Measurements from ENCODE around the gene PEX26.
"Not testable (repeated sequence)": the region's sequence is repeated elsewhere in the genome, so short reads cannot be mapped to it uniquely, and the experiment has no call there.

Gene PEX26

GRCh38 chr22:18130699-18131429 is 53.1 kb downstream of the PEX26 start:
- no peaks in the 10 kb centered on the region for H3K27me3 ChIP-seq (ENCODE audit: insufficient read depth, low read length, poor library complexity)
- H3K9me3 ChIP-seq (ENCODE audit: insufficient read depth, low read length, severe bottlenecking), result no peaks in the 10 kb centered on the region
- H3K4me2 ChIP-seq (ENCODE audit: insufficient read depth, low read length), result no peak overlapping the region
- no peak overlapping the region for H3K4me3 ChIP-seq (ENCODE audit: low read depth in 1 of 2, low read length in 2 of 2)
- no peak for TF ChIP-seq EZH2 (IDR thresholded peaks at IDR 0.05; ENCODE audit: borderline replicate concordance, low read depth, low read length, severe bottlenecking)
- no peak for TF ChIP-seq CTCF (IDR thresholded peaks at IDR 0.05; ENCODE audit: borderline replicate concordance, extremely low read depth, low read length, poor library complexity, severe bottlenecking)
- no peaks in the 10 kb centered on the region for H4K20me1 ChIP-seq (ENCODE audit: insufficient read depth, low read length)
- no peaks in the 10 kb centered on the region for H3K79me2 ChIP-seq (ENCODE audit: insufficient read depth, low read length)
- no peak overlapping the region for H3K9ac ChIP-seq (ENCODE audit: low read depth, low read length)
- peaks cover 7% of the 10 kb centered on the region for H3K36me3 ChIP-seq (ENCODE audit: insufficient read depth, low read length)
- H2AFZ ChIP-seq (ENCODE audit: low read depth, low read length), result no peak overlapping the region
- no peaks in the 10 kb centered on the region for H3K4me1 ChIP-seq (ENCODE audit: insufficient read depth, low read length)
- no peak for ATAC-seq (ENCODE audit: insufficient read depth, low read depth)
- H3K27ac ChIP-seq (ENCODE audit: low read length), result no peak overlapping the region
- no peak for DNase-seq

GRCh38 chr22:18133452-18133851 is 55.7 kb downstream of the PEX26 start:
- Histone ChIP-seq H3K4me2 (ENCODE audit: insufficient read depth, low read length) (no peak overlapping the region), H3K4me3 (ENCODE audit: low read depth in 1 of 2, low read length in 2 of 2) (no peak overlapping the region), H3K36me3 (ENCODE audit: insufficient read depth, low read length) (no peaks in the 10 kb centered on the region), H3K9me3 (ENCODE audit: insufficient read depth, low read length, severe bottlenecking) (no peaks in the 10 kb centered on the region), H3K9ac (ENCODE audit: low read depth, low read length) (no peak overlapping the region), H3K27me3 (ENCODE audit: insufficient read depth, low read length, poor library complexity) (no peaks in the 10 kb centered on the region), H3K27ac (ENCODE audit: low read length) (no peak overlapping the region), H4K20me1 (ENCODE audit: insufficient read depth, low read length) (no peaks in the 10 kb centered on the region), H3K4me1 (ENCODE audit: insufficient read depth, low read length) (no peaks in the 10 kb centered on the region), H2AFZ (ENCODE audit: low read depth, low read length) (no peak overlapping the region), H3K79me2 (ENCODE audit: insufficient read depth, low read length) (no peaks in the 10 kb centered on the region)
- TF ChIP-seq EZH2 (IDR thresholded peaks at IDR 0.05; ENCODE audit: borderline replicate concordance, low read depth, low read length, severe bottlenecking), result no peak
- no peak for TF ChIP-seq CTCF (IDR thresholded peaks at IDR 0.05; ENCODE audit: borderline replicate concordance, extremely low read depth, low read length, poor library complexity, severe bottlenecking)
- ATAC-seq (ENCODE audit: insufficient read depth, low read depth), result no peak
- no peak for DNase-seq

- H3K27ac ChIP-seq (ENCODE audit: low read length), result no peak overlapping the region
- H3K4me2 ChIP-seq (ENCODE audit: insufficient read depth, low read length), result no peak overlapping the region
- TF ChIP-seq CTCF (IDR thresholded peaks at IDR 0.05; ENCODE audit: borderline replicate concordance, extremely low read depth, low read length, poor library complexity, severe bottlenecking) (no peak), EZH2 (IDR thresholded peaks at IDR 0.05; ENCODE audit: borderline replicate concordance, low read depth, low read length, severe bottlenecking) (no peak)
- no peak overlapping the region for H3K9ac ChIP-seq (ENCODE audit: low read depth, low read length)
- no peaks in the 10 kb centered on the region for H3K4me1 ChIP-seq (ENCODE audit: insufficient read depth, low read length)
- DNase-seq, result no peak
- no peaks in the 10 kb centered on the region for H3K27me3 ChIP-seq (ENCODE audit: insufficient read depth, low read length, poor library complexity)
- H3K79me2 ChIP-seq (ENCODE audit: insufficient read depth, low read length), result no peaks in the 10 kb centered on the region
- no peaks in the 10 kb centered on the region for H3K36me3 ChIP-seq (ENCODE audit: insufficient read depth, low read length)
- no peak for ATAC-seq (ENCODE audit: insufficient read depth, low read depth)
- H3K9me3 ChIP-seq (ENCODE audit: insufficient read depth, low read length, severe bottlenecking), result no peaks in the 10 kb centered on the region
- no peak overlapping the region for H2AFZ ChIP-seq (ENCODE audit: low read depth, low read length)
- H3K4me3 ChIP-seq (ENCODE audit: low read depth in 1 of 2, low read length in 2 of 2), result no peak overlapping the region
- H4K20me1 ChIP-seq (ENCODE audit: insufficient read depth, low read length), result no peaks in the 10 kb centered on the region
Measured at GRCh38 chr22:18136563-18137320, 59.0 kb downstream of the PEX26 start.

GRCh38 chr22:18141004-18141403 is 63.2 kb downstream of the PEX26 start:
- not testable (repeated sequence) for H4K20me1 ChIP-seq (ENCODE audit: insufficient read depth, low read length); H3K36me3 ChIP-seq (ENCODE audit: insufficient read depth, low read length); H3K27ac ChIP-seq (ENCODE audit: low read length); H3K4me1 ChIP-seq (ENCODE audit: insufficient read depth, low read length); DNase-seq; H3K4me2 ChIP-seq (ENCODE audit: insufficient read depth, low read length); H2AFZ ChIP-seq (ENCODE audit: low read depth, low read length); H3K9me3 ChIP-seq (ENCODE audit: insufficient read depth, low read length, severe bottlenecking); ATAC-seq (ENCODE audit: insufficient read depth, low read depth); H3K79me2 ChIP-seq (ENCODE audit: insufficient read depth, low read length); H3K9ac ChIP-seq (ENCODE audit: low read depth, low read length); H3K4me3 ChIP-seq (ENCODE audit: low read depth in 1 of 2, low read length in 2 of 2); H3K27me3 ChIP-seq (ENCODE audit: insufficient read depth, low read length, poor library complexity)

Data from DND-41 (cell line).